K562 (cell line): Measurements from ENCODE around the gene EHD3. TPM values are rescaled to one million over a fixed set of nuclear protein-coding genes. Genes with fewer than 3 reads are reported as not detected.

Source experiments
- ATAC-seq: fragments of 200-7000 bp; cut with Tn5 transposase; 3 replicates; pipeline ENCODE4 v1.9.1; 2020; ENCODE audit warnings: moderate library complexity
- BruUV-seq: library from RNA; stranded (reverse); fragments of 400-500 nt; replicated peaks from 2 replicates; lab custom pipeline; 2021; lab: Mats Ljungman, UMichigan
- CTCF ChIA-PET: fragments of 300-600 bp; formaldehyde crosslinking; extraction: SDS; loops from one replicate; lab custom pipeline; 2021; ENCODE audit warnings: low intra/inter-chr PET ratio; lab: Yijun Ruan, JAX
- POLR2A ChIA-PET: fragments of 300-600, 350-650 bp; sonication (Branson Sonifier 250); formaldehyde crosslinking; extraction: SDS; loops from one replicate; lab custom pipeline; 2021; ENCODE audit warnings: antibody characterized with exemption, inconsistent platforms; lab: Yijun Ruan, JAX
- DNase-seq, 4 experiments: peaks; one replicate each; pipeline versions ENCODE4 v3.0.0 to v3.0.0-alpha.2; 2011 to 2018; ENCODE audit warnings: low spot score in 3 of 4, mixed read lengths in 3 of 4; ENCODE audit errors: extremely low read depth in 1 of 4
- FAIRE-seq: peaks from 2 replicates; lab custom pipeline; 2011; peaks lifted over from hg19 to GRCh38; lab: Jason Lieb, UNC
- H2AFZ ChIP-seq: 2 replicates; pipeline ENCODE4 v1.6.0; 2011; ENCODE audit warnings: low read depth, low read length, control low read depth, inconsistent platforms
- H3K27ac ChIP-seq: fragments of 200-600 bp; 3 replicates; pipeline ENCODE4 v1.8.0; 2011; ENCODE audit warnings: low read depth, mild to moderate bottlenecking, control low read depth, inconsistent platforms, low read length, moderate library complexity, mixed read lengths; ENCODE audit errors: extremely low read depth
- H3K27me3 ChIP-seq, 2 experiments: fragments of 300-600 bp in 1 of 2; 2 replicates in 1 of 2; 3 replicates in 1 of 2; pipeline versions ENCODE4 v1.6.0 to v1.8.0; 2011; ENCODE audit warnings: inconsistent platforms in 2 of 2, low read length in 2 of 2, mild to moderate bottlenecking in 1 of 2, mixed read lengths in 1 of 2, moderate library complexity in 1 of 2; ENCODE audit not compliant: control insufficient read depth in 2 of 2, insufficient read depth in 2 of 2
- H3K36me3 ChIP-seq: fragments of 300-600 bp; 3 replicates; pipeline ENCODE4 v1.8.0; 2011; ENCODE audit warnings: mild to moderate bottlenecking, low read length, inconsistent platforms; ENCODE audit not compliant: control insufficient read depth, insufficient read depth
- H3K4me1 ChIP-seq, 2 experiments: fragments of 200-600 bp in 1 of 2; replicated peaks in 1 of 2; 2 replicates in 1 of 2; 3 replicates in 1 of 2; pipeline versions ENCODE4 v1.5.1 to v1.8.0; 2011; ENCODE audit warnings: inconsistent platforms in 2 of 2, low read length in 2 of 2, mild to moderate bottlenecking in 1 of 2, mixed read lengths in 1 of 2, moderate library complexity in 1 of 2; ENCODE audit not compliant: control insufficient read depth in 2 of 2, insufficient read depth in 2 of 2
- H3K4me2 ChIP-seq: 2 replicates; pipeline ENCODE4 v1.6.1; 2011; ENCODE audit warnings: low read length, control low read depth, inconsistent platforms, mixed read lengths; ENCODE audit not compliant: insufficient read depth
- H3K4me3 ChIP-seq: fragments of 200-600 bp; sonication (generic), shearing (Covaris generic); 2 replicates; pipeline ENCODE4 v1.5.1; 2016; ENCODE audit warnings: control low read depth, inconsistent platforms
- H3K79me2 ChIP-seq: fragments of 200-600 bp; 3 replicates; pipeline ENCODE4 v1.8.0; 2011; ENCODE audit warnings: low read length, inconsistent platforms; ENCODE audit not compliant: control insufficient read depth, insufficient read depth
- H3K9ac ChIP-seq, 2 experiments: 2 replicates each; pipeline versions ENCODE4 v1.6.0 to v1.6.1; 2011; ENCODE audit warnings: low read depth in 2 of 2, low read length in 2 of 2, control low read depth in 1 of 2, inconsistent platforms in 1 of 2, mild to moderate bottlenecking in 1 of 2, mixed read lengths in 1 of 2; ENCODE audit not compliant: insufficient read depth in 1 of 2
- H3K9me1 ChIP-seq: one replicate; pipeline ENCODE4 v1.6.0; 2011; ENCODE audit warnings: inconsistent platforms, mild to moderate bottlenecking, low read length, moderate library complexity; ENCODE audit not compliant: control insufficient read depth, insufficient read depth
- H3K9me3 ChIP-seq: replicated peaks from 2 replicates; pipeline ENCODE4 v1.5.1; 2011; ENCODE audit warnings: low read depth, low read length, inconsistent platforms; ENCODE audit not compliant: control insufficient read depth, insufficient read depth
- H4K20me1 ChIP-seq: replicated peaks from 2 replicates; pipeline ENCODE4 v1.6.1; 2011; ENCODE audit warnings: low read length, inconsistent platforms, mixed read lengths; ENCODE audit not compliant: control insufficient read depth, insufficient read depth
- BCL6 ChIP-seq: fragments of 250-450 bp; sonication (Bioruptor Pico); IDR thresholded peaks from 2 replicates; pipeline ENCODE4 v1.4.0; 2020
- RBM39 ChIP-seq: fragments of 200-400 bp; formaldehyde crosslinking; optimal IDR thresholded peaks from 2 replicates; pipeline ENCODE3; 2018; ENCODE audit warnings: low read depth, low read length
- TRIM25 ChIP-seq: fragments of 450-650 bp; IDR thresholded peaks from 2 replicates; pipeline ENCODE4 v1.7.0; 2016; ENCODE audit warnings: borderline replicate concordance
- ZNF184 ChIP-seq: sonication (generic); formaldehyde crosslinking; IDR thresholded peaks from 2 replicates; pipeline ENCODE4 v1.5.0; 2020; ENCODE audit warnings: missing genetic modification reagents
- WGBS: fragments of 100-300 bp; shearing (Covaris generic); methylation state at CpG from one replicate; pipeline ENCODE4 v1.1.6; 2016; ENCODE audit warnings: low coverage, mixed read lengths; ENCODE audit not compliant: insufficient coverage; ENCODE audit errors: missing lambda C conversion rate; 5-methylcytosine and 5-hydroxymethylcytosine counted together
- in situ Hi-C: fragments of 300-500 bp; cut with MboI; formaldehyde crosslinking; loops from 4 replicates; pipeline ENCODE4 v1.15.0; 2018; ENCODE audit warnings: inconsistent platforms, mixed read lengths
- intact Hi-C: fragments of 100-400 bp; cut with micrococcal nuclease; formaldehyde crosslinking; loops from 2 replicates; pipeline ENCODE4 v1.14.2; 2022
- polyA plus RNA-seq, 8 experiments: library from polyadenylated mRNA; depleted of rRNA in 4 of 8; stranded (reverse) in 5 of 8; unstranded in 3 of 8; fragments of >200 nt; fragmentation: Nextera tagmentation in 2 of 8; fragmentation: Illumina TruSeq in 1 of 8; extraction: Ambion mirVana in 2 of 8; extraction: Trizol in 1 of 8; gene quantifications; 2 replicates each; pipeline versions ENCODE4 v1.2.1 to v1.2.3, GENCODE V29; 2011 to 2014; ENCODE audit warnings: inconsistent platforms in 1 of 8, missing spikeins in 1 of 8
- total RNA-seq, 7 experiments: library from RNA; depleted of rRNA in 6 of 7; stranded (reverse); fragments of >200 nt in 6 of 7; fragmentation: Illumina TruSeq in 2 of 7; extraction: Trizol in 2 of 7; gene quantifications; 2 replicates each; pipeline versions ENCODE4 v1.2.1 to v1.2.3, GENCODE V29; 2011 to 2021; ENCODE audit warnings: low replicate concordance in 1 of 7
- TF ChIP-seq, protein P1 (sequence below), 2 experiments: fragments of 450-650 bp; conservative IDR thresholded peaks; 2 replicates each; pipeline ENCODE4 v1.6.1; 2017; ENCODE audit warnings: mild to moderate bottlenecking in 2 of 2, moderate library complexity in 2 of 2

EHD3 gene
- total and polyA plus RNA-seq, 9 of the 15 experiments (the other 6 are each of a cell fraction or from before 2014, with no cell fraction given), result under 0.01 to 0.04 (median 0.03) TPM; not detected in 3

GRCh38 chr2:31286961-31287550 lies 53.1 kb downstream of the EHD3 start:
- 0% methylated on average over 5 of the region's 5 CpGs for WGBS
- POLR2A ChIA-PET, result interaction anchor here (0.6 to 1.5 kb wide), 3 partner anchors 18 to 28 kb away, joined by 3 read pairs; no protein-coding TSS in a partner anchor
- H3K27me3 ChIP-seq, result peaks cover 0 to 13% of the 10 kb centered on the region in 2 experiments; a peak in 2 of 5 replicates
- no peaks in the 10 kb centered on the region for H3K9me3 ChIP-seq
- no peak for DNase-seq
- no peaks in the 10 kb centered on the region for H3K79me2 ChIP-seq
- intact Hi-C loops (no loop called here), in situ Hi-C loops (no loop called here)
- no peak overlapping the region for H3K4me3 ChIP-seq
- no peak for FAIRE-seq
- no peak for ATAC-seq
- BruUV-seq, result no TSS peak
- H2AFZ ChIP-seq, result no peak overlapping the region
- CTCF ChIA-PET, result no interaction called here
- TF ChIP-seq ZNF184 (CRISPR knock-in tag) (no peak), TRIM25 (no peak), RBM39 (no peak), BCL6 (CRISPR knock-in tag) (no peak)
- TF ChIP-seq, protein P1, sequence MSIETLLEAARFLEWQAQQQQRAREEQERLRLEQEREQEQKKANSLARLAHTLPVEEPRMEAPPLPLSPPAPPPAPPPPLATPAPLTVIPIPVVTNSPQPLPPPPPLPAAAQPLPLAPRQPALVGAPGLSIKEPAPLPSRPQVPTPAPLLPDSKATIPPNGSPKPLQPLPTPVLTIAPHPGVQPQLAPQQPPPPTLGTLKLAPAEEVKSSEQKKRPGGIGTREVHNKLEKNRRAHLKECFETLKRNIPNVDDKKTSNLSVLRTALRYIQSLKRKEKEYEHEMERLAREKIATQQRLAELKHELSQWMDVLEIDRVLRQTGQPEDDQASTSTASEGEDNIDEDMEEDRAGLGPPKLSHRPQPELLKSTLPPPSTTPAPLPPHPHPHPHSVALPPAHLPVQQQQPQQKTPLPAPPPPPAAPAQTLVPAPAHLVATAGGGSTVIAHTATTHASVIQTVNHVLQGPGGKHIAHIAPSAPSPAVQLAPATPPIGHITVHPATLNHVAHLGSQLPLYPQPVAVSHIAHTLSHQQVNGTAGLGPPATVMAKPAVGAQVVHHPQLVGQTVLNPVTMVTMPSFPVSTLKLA (conservative IDR thresholded peaks at IDR 0.05), result no peak
- H3K4me2 ChIP-seq, result no peak overlapping the region
- no peak overlapping the region for H3K9ac ChIP-seq
- no peaks in the 10 kb centered on the region for H3K4me1 ChIP-seq
- no peak overlapping the region for H3K27ac ChIP-seq
- no peaks in the 10 kb centered on the region for H3K9me1 ChIP-seq
- no peaks in the 10 kb centered on the region for H4K20me1 ChIP-seq
- no peaks in the 10 kb centered on the region for H3K36me3 ChIP-seq
